Esophagus muscularis mucosa (tissue), 4 donors: ENCODE data around the gene ITGBL1. TPM values are rescaled to one million over a fixed set of nuclear protein-coding genes. Genes with fewer than 3 reads are reported as not detected.

Source experiments
- DNase-seq: peaks from one replicate; pipeline ENCODE4 v3.0.0-alpha.2; 2017; ENCODE audit errors: extremely low spot score
- H3K27ac ChIP-seq, 4 donors: fragments of 200-600 bp; sonication (generic); replicated peaks in 1 of 4; 1 replicate in 3 of 4; 2 replicates in 1 of 4; pipeline ENCODE4 v1.5.1; 2016 to 2019; ENCODE audit warnings: mild to moderate bottlenecking in 1 of 4
- H3K27me3 ChIP-seq, 4 donors: fragments of 200-600 bp; sonication (generic); one replicate each; pipeline versions ENCODE4 v1.5.1 to v1.6.0; 2016 to 2019
- H3K36me3 ChIP-seq, 4 donors: fragments of 200-600 bp; sonication (generic); one replicate each; pipeline ENCODE4 v1.5.1; 2016 to 2019
- H3K4me1 ChIP-seq, 4 donors: fragments of 200-600 bp; sonication (generic); one replicate each; pipeline ENCODE4 v1.5.1; 2016 to 2019
- H3K4me3 ChIP-seq, 4 donors: fragments of 200-600 bp; sonication (generic); 1 replicate in 2 of 4; 2 replicates in 2 of 4; pipeline ENCODE4 v1.5.1; 2016 to 2019; ENCODE audit warnings: mild to moderate bottlenecking in 4 of 4, moderate library complexity in 1 of 4
- H3K9me3 ChIP-seq, 4 donors: fragments of 200-600 bp; sonication (generic); 1 replicate in 3 of 4; 2 replicates in 1 of 4; pipeline ENCODE4 v1.5.1; 2016 to 2019
- EP300 ChIP-seq: sonication (generic); formaldehyde crosslinking; IDR thresholded peaks from one replicate; pipeline ENCODE4 v1.6.1; 2017; ENCODE audit warnings: antibody characterized with exemption
- POLR2A ChIP-seq: fragments of 450-650 bp; IDR thresholded peaks from one replicate; pipeline ENCODE4 v1.6.1; 2017; ENCODE audit warnings: antibody characterized with exemption, moderate library complexity, mild to moderate bottlenecking, low read depth
- POLR2AphosphoS5 ChIP-seq, 2 donors: sonication (generic); formaldehyde crosslinking; IDR thresholded peaks; one replicate each; pipeline ENCODE4 v1.6.1; 2017; ENCODE audit warnings: antibody characterized with exemption in 2 of 2
- WGBS: methylation state at CpG from one replicate; pipeline ENCODE4 v1.1.5; 2018; 5-methylcytosine and 5-hydroxymethylcytosine counted together
- intact Hi-C: fragments of 100-400 bp; cut with DNase I; formaldehyde crosslinking; loops from one replicate; pipeline ENCODE4 v1.15.1; 2023
- total RNA-seq, 4 donors: library from RNA; depleted of rRNA; stranded (reverse); fragments of >200 nt; gene quantifications; one replicate each; pipeline versions ENCODE4 v1.1.0 to v1.2.1, GENCODE V29; 2016
- TF ChIP-seq, protein P1 (sequence below), 3 experiments: fragments of 200-600 bp in 2 of 3; fragments of 450-650 bp in 1 of 3; sonication (generic) in 2 of 3; IDR thresholded peaks; one replicate each; pipeline ENCODE4 v1.5.1; 2017 to 2019; ENCODE audit warnings: antibody characterized with exemption in 3 of 3, mild to moderate bottlenecking in 2 of 3, moderate library complexity in 1 of 3

ITGBL1 gene
- total RNA-seq, 4 donors from 2014 or later: 8.3 to 20.0 (median 13.8) TPM

DNA sequence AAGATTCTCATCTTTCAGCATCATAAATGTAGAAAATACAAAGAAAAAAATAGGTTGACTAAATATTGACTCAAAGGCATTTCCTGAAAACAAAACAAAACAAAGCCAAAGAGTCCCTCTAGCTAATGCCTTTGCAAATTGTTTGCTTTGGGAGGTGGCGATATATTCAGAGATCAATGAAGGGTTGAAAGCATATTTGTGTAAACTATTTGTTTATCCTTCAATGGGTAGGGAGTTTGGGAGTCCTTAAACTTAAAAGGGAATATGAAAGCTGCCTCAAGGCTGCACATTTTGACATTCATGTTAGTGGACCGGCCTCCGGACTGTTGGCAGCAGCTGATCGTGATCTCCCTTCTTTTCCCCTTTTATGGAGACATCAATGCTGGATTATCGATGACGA is 257.5 kb downstream of the ITGBL1 start:
- intact Hi-C loops: no loop called here
- no peak for DNase-seq
- H3K36me3 ChIP-seq: no peaks in the 10 kb centered on the region
- WGBS: 92% methylated on average over 6 of the region's 6 CpGs
- no peak for TF ChIP-seq POLR2A
- H3K4me3 ChIP-seq: no peak overlapping the region
- no peak overlapping the region for H3K27ac ChIP-seq
- peaks cover 0 to 2% (median 0%) of the 10 kb centered on the region in 4 donors for H3K4me1 ChIP-seq
- no peaks in the 10 kb centered on the region for H3K9me3 ChIP-seq
- H3K27me3 ChIP-seq: no peaks in the 10 kb centered on the region

DNA sequence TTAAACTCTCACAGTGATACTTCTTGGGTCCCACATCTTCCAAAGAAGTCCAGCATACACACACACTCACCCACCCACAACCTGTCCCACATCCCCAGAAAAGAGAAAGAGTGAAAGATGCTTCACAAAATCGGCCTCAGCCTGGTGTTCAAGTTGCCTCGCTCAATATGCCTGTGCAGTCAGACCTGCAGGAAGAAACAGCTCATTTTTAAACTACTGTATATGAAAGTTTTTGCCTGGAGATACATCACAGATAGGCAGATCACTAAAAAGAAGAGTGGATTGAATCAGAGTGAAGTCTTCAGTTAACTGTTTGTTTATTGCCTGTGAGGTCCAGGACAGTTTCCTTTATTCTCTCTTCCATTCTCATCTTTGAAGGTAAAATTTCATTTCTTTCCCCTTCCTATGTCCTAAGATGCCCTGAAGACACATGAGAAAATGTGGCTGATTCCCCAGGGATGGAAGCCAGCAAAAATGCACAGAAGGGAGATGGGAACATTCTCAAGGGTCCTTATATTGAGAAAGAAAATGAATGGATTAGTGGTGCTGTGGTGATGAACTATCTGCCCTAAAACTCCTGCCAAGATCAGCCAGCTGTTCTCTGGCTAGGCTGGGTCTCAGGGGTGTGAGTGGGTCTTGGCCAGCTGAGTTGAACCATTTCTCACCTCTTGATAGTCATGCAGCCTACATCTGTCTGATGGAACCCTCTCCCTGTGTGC is 259.0 kb downstream of the ITGBL1 start:
- H3K9me3 ChIP-seq: no peaks in the 10 kb centered on the region
- DNase-seq: no peak
- no peaks in the 10 kb centered on the region for H3K27me3 ChIP-seq
- intact Hi-C loops: no loop called here
- H3K27ac ChIP-seq: no peak overlapping the region
- H3K4me1 ChIP-seq: peaks cover 0 to 2% (median 0%) of the 10 kb centered on the region in 4 donors
- H3K4me3 ChIP-seq: no peak overlapping the region
- no peak for TF ChIP-seq POLR2AphosphoS5 (IDR thresholded peaks at IDR 0.05)
- H3K36me3 ChIP-seq: no peaks in the 10 kb centered on the region
- WGBS: 78% methylated on average over 2 of the region's 2 CpGs

DNA sequence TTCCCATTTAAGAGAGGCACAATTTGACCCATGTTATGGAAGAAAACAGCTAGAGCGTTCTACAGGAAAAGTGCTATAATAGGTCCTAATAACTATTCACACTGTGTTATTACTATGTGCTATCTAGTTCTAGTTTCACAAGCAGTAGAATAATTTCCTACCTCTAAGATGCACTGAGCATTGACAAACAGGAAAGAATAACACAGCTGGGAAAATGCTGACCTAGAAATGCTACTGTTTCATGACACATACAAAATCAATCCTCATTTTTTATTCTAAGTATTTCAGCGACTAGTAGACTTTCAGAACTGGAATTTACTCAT is 259.5 kb downstream of the ITGBL1 start:
- TF ChIP-seq, protein P1, sequence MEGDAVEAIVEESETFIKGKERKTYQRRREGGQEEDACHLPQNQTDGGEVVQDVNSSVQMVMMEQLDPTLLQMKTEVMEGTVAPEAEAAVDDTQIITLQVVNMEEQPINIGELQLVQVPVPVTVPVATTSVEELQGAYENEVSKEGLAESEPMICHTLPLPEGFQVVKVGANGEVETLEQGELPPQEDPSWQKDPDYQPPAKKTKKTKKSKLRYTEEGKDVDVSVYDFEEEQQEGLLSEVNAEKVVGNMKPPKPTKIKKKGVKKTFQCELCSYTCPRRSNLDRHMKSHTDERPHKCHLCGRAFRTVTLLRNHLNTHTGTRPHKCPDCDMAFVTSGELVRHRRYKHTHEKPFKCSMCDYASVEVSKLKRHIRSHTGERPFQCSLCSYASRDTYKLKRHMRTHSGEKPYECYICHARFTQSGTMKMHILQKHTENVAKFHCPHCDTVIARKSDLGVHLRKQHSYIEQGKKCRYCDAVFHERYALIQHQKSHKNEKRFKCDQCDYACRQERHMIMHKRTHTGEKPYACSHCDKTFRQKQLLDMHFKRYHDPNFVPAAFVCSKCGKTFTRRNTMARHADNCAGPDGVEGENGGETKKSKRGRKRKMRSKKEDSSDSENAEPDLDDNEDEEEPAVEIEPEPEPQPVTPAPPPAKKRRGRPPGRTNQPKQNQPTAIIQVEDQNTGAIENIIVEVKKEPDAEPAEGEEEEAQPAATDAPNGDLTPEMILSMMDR (IDR thresholded peaks at IDR 0.05): no peak
- TF ChIP-seq POLR2AphosphoS5 (IDR thresholded peaks at IDR 0.05): no peak
- no peak for TF ChIP-seq POLR2A
- no peak for TF ChIP-seq EP300
- no peaks in the 10 kb centered on the region for H3K27me3 ChIP-seq
- intact Hi-C loops: no loop called here
- H3K36me3 ChIP-seq: no peaks in the 10 kb centered on the region
- H3K27ac ChIP-seq: no peak overlapping the region
- H3K4me3 ChIP-seq: no peak overlapping the region
- H3K4me1 ChIP-seq: peaks cover 0 to 2% (median 0%) of the 10 kb centered on the region in 4 donors
- 82% methylated on average over 2 of the region's 2 CpGs for WGBS
- DNase-seq: no peak
- no peaks in the 10 kb centered on the region for H3K9me3 ChIP-seq

DNA sequence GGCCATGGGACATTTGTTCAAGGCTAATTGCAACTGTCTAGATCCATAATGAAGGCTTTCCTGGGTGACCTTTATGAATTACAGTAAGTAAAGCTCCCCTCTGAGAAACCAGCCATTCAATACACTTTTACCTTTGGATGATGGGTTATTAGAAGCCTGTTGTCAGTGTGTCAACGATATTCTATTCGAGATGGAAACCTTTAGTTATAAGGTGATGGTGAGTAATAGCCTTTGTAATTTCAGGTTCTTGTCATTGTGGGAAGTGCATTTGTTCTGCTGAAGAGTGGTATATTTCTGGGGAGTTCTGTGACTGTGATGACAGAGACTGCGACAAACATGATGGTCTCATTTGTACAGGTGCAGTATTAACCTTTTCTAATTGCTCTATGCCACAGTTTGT is 261.7 kb downstream of the ITGBL1 start:
- H3K4me1 ChIP-seq: peaks cover 0 to 2% (median 0%) of the 10 kb centered on the region in 4 donors
- H3K4me3 ChIP-seq: no peak overlapping the region
- H3K27me3 ChIP-seq: no peaks in the 10 kb centered on the region
- no peaks in the 10 kb centered on the region for H3K36me3 ChIP-seq
- no peak overlapping the region for H3K27ac ChIP-seq
- 97% methylated on average over 3 of the region's 3 CpGs for WGBS
- no peak for DNase-seq
- intact Hi-C loops: no loop called here
- TF ChIP-seq EP300 (no peak), POLR2A (no peak), POLR2AphosphoS5 (IDR thresholded peaks at IDR 0.05) (no peak)
- TF ChIP-seq, protein P1 (IDR thresholded peaks at IDR 0.05): no peak
- no peaks in the 10 kb centered on the region for H3K9me3 ChIP-seq

DNA sequence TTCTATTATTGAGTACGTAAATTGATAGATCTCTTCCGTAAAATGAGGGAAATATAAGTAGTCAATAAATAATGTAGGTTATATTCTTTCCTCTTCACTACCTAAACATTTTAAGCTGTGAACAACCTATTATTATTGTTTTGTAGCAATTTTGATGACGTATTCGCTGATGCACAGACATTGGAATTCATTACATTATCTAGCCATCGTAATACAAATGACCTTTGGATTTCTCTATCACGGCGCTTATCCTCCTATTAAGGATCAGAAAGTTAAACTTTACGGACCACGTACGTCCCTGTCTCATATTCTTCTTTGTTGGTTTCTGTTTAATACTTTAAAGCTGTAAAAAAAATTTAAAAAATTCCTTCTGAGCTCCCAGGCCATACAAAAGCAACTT is 264.9 kb downstream of the ITGBL1 start:
- intact Hi-C loops: no loop called here
- H3K9me3 ChIP-seq: no peaks in the 10 kb centered on the region
- H3K27ac ChIP-seq: no peak overlapping the region
- H3K4me1 ChIP-seq: no peaks in the 10 kb centered on the region
- DNase-seq: no peak
- 92% methylated on average over 10 of the region's 10 CpGs for WGBS
- H3K27me3 ChIP-seq: no peaks in the 10 kb centered on the region
- TF ChIP-seq EP300 (no peak), POLR2A (no peak), POLR2AphosphoS5 (IDR thresholded peaks at IDR 0.05) (no peak)
- TF ChIP-seq, protein P1 (IDR thresholded peaks at IDR 0.05): no peak
- peaks cover 0 to 3% (median 0%) of the 10 kb centered on the region in 4 donors for H3K36me3 ChIP-seq
- H3K4me3 ChIP-seq: no peak overlapping the region

DNA sequence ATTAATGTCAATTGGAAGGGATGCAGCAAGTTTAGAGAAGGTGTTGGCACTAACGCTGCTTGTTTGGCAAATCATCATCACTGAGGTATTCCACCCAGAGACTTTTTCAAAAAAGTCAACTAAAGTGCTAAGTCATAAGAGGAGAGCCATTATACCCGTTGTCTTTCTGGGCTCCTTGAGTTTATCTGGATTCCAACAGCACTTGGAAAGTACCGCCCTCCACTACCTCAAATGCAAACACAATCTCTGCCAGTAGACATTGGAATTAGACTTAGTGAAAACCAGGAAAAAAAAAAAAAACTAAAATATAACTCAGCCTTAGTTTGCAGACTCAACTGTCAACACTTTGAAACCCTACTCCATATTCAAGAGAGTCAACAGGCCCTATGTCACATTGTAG is 266.0 kb downstream of the ITGBL1 start:
- no peaks in the 10 kb centered on the region for H3K4me1 ChIP-seq
- intact Hi-C loops: no loop called here
- H3K27ac ChIP-seq: no peak overlapping the region
- no peak for TF ChIP-seq POLR2A
- no peak for TF ChIP-seq POLR2AphosphoS5 (IDR thresholded peaks at IDR 0.05)
- TF ChIP-seq, protein P1 (IDR thresholded peaks at IDR 0.05): no peak
- no peak for TF ChIP-seq EP300
- H3K36me3 ChIP-seq: peaks cover 0 to 9% (median 0%) of the 10 kb centered on the region in 4 donors
- no peaks in the 10 kb centered on the region for H3K9me3 ChIP-seq
- H3K4me3 ChIP-seq: no peak overlapping the region
- DNase-seq: no peak
- WGBS: 89% methylated on average over 3 of the region's 3 CpGs
- H3K27me3 ChIP-seq: no peaks in the 10 kb centered on the region
